ENCODE data around the gene MCU.

The MCU gene

DNA sequence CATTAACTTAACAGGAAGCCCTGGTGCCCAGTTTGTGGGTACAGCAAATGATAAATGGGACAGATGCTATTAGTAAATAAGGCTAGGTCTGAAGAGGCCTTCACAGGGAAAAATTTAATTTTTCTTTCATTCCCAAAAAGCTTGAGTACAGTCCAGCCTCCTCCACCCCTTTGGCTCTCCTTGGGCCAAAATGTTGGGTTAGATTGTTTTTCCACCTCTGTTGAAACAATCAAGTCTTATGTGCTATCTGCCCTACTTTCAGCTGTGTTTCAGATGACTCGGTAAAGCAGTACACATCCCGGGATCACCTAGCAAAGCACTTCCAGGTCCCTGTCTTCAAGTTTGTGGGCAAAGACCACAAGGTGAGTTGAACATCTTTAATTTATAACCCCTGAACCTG lies 238.3 kb downstream of the MCU start:
- in situ Hi-C loops (cut with HindIII; ENCODE audit: low sequenced_read_pairs), result no loop called here

DNA sequence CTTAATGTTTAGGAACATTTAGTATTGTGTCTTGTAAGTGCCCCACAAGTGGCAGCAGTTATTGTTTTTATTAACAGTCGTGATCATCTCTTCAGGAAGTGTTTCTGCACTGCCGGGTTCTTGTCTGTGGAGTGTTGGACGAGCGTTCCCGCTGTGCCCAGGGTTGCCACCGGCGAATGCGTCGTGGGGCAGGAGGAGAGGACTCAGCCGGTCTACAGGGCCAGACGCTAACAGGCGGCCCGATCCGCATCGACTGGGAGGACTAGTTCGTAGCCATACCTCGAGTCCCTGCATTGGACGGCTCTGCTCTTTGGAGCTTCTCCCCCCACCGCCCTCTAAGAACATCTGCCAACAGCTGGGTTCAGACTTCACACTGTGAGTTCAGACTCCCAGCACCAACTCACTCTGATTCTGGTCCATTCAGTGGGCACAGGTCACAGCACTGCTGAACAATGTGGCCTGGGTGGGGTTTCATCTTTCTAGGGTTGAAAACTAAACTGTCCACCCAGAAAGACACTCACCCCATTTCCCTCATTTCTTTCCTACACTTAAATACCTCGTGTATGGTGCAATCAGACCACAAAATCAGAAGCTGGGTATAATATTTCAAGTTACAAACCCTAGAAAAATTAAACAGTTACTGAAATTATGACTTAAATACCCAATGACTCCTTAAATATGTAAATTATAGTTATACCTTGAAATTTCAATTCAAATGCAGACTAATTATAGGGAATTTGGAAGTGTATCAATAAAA lies 240.5 kb downstream of the MCU start:
- in situ Hi-C loops (cut with HindIII; ENCODE audit: low sequenced_read_pairs), result no loop called here

DNA sequence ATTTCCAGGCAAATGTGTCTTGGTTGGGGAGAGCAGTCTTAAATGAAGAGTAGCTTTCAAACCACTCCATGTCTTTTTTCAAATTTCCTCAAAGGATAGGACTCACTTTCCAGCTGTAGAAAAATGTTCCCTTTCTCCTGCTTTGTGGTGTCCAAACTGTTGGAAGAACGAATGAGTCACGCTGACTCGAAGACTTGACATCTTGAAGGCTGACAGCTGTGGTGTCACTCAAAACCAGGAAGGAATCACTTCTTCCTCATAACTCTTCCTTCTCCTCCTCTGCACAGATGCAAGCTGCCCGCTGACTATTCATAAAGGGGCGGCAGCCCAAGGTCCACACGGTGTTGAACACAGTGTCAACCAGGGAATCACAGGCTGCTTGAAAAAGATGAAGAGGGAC lies 243.4 kb downstream of the MCU start:
- in situ Hi-C loops (cut with HindIII; ENCODE audit: low sequenced_read_pairs), result loop anchor here (5.0 kb wide), 1 partner anchor 42 kb away; no protein-coding TSS in a partner anchor
